GM23338 (cell line): Measurements from ENCODE around the gene NOVA2. TPM values are rescaled to one million over a fixed set of nuclear protein-coding genes. Genes with fewer than 3 reads are reported as not detected.

Experiments
- ATAC-seq: fragments of 200-7000 bp; cut with Tn5 transposase; 3 replicates; pipeline ENCODE4 v1.9.1; 2020
- DNase-seq: peaks from one replicate; pipeline ENCODE4 v3.0.0-alpha.2; 2015; ENCODE audit warnings: low spot score
- H2AFZ ChIP-seq: fragments of 200-600 bp; sonication (generic); 2 replicates; pipeline ENCODE4 v1.8.0; 2016; ENCODE audit warnings: antibody characterized with exemption, mild to moderate bottlenecking, moderate library complexity
- H3F3A ChIP-seq: fragments of 200-600 bp; sonication (generic); replicated peaks from 2 replicates; pipeline ENCODE4 v1.8.0; 2017; ENCODE audit warnings: antibody characterized with exemption, mixed run types, low read depth
- H3K27ac ChIP-seq: fragments of 200-600 bp; sonication (generic); 2 replicates; pipeline ENCODE4 v1.6.1; 2016; ENCODE audit warnings: low read depth
- H3K27me3 ChIP-seq: fragments of 200-600 bp; sonication (generic); 2 replicates; pipeline ENCODE4 v1.8.0; 2016; ENCODE audit warnings: mild to moderate bottlenecking, mixed run types, moderate library complexity; ENCODE audit not compliant: insufficient read depth
- H3K36me3 ChIP-seq: fragments of 200-600 bp; sonication (generic); 2 replicates; pipeline ENCODE4 v1.8.0; 2016; ENCODE audit warnings: mild to moderate bottlenecking; ENCODE audit not compliant: insufficient read depth
- H3K4me1 ChIP-seq: fragments of 200-600 bp; sonication (generic); 2 replicates; pipeline ENCODE4 v1.8.0; 2016; ENCODE audit warnings: mild to moderate bottlenecking, moderate library complexity; ENCODE audit not compliant: insufficient read depth
- H3K4me2 ChIP-seq: fragments of 200-600 bp; sonication (generic); 2 replicates; pipeline ENCODE4 v1.7.1; 2017; ENCODE audit warnings: mixed run types
- H3K4me3 ChIP-seq: fragments of 200-600 bp; sonication (generic); 2 replicates; pipeline ENCODE4 v1.6.1; 2016; ENCODE audit warnings: mixed run types
- H3K79me2 ChIP-seq: fragments of 200-600 bp; sonication (generic); replicated peaks from 2 replicates; pipeline ENCODE4 v1.8.0; 2017; ENCODE audit warnings: mild to moderate bottlenecking; ENCODE audit not compliant: insufficient read depth
- H3K9me2 ChIP-seq: fragments of 200-600 bp; sonication (generic); 2 replicates; pipeline ENCODE4 v1.8.0; 2017; ENCODE audit not compliant: insufficient read depth
- H4K20me1 ChIP-seq: fragments of 200-600 bp; sonication (generic); replicated peaks from 2 replicates; pipeline ENCODE4 v1.8.0; 2017; ENCODE audit warnings: mild to moderate bottlenecking; ENCODE audit not compliant: insufficient read depth
- H3K27ac Mint-ChIP-seq: 2 replicates; pipeline ENCODE4 v1.8.0; 2020; ENCODE audit warnings: inconsistent platforms, mild to moderate bottlenecking, moderate library complexity, mixed read lengths
- H3K27me3 Mint-ChIP-seq: 3 replicates; pipeline ENCODE4 v1.8.0; 2022; ENCODE audit warnings: low read depth, mild to moderate bottlenecking, moderate library complexity, mixed read lengths, inconsistent platforms; ENCODE audit not compliant: insufficient read depth, poor library complexity
- H3K36me3 Mint-ChIP-seq: 3 replicates; pipeline ENCODE4 v1.8.0; 2021; ENCODE audit warnings: low read depth, mild to moderate bottlenecking, inconsistent platforms, moderate library complexity, mixed read lengths
- H3K4me1 Mint-ChIP-seq: 3 replicates; pipeline ENCODE4 v1.8.0; 2020; ENCODE audit warnings: mild to moderate bottlenecking, inconsistent platforms, mixed read lengths
- H3K4me3 Mint-ChIP-seq: 3 replicates; pipeline ENCODE4 v1.8.0; 2021; ENCODE audit warnings: moderate library complexity, mild to moderate bottlenecking, inconsistent platforms, mixed read lengths
- H3K9me3 Mint-ChIP-seq: 3 replicates; pipeline ENCODE4 v1.8.0; 2020; ENCODE audit warnings: moderate library complexity, mild to moderate bottlenecking, inconsistent platforms, mixed read lengths
- CREB1 ChIP-seq: fragments of 250-450 bp; sonication (Bioruptor Pico); IDR thresholded peaks from 2 replicates; pipeline ENCODE4 v1.5.0; 2020; ENCODE audit warnings: low read depth, mild to moderate bottlenecking, moderate library complexity
- CTCF ChIP-seq, 2 experiments: fragments of 200-600 bp in 1 of 2; sonication (generic) in 1 of 2; conservative IDR thresholded peaks; 2 replicates each; pipeline versions ENCODE4 v1.5.1 to v1.6.1; 2016 to 2017; ENCODE audit warnings: antibody characterized with exemption in 2 of 2, low read depth in 2 of 2, mild to moderate bottlenecking in 2 of 2, moderate library complexity in 1 of 2
- ETS1 ChIP-seq: IDR thresholded peaks from 2 replicates; pipeline ENCODE4 v1.6.1; 2016; ENCODE audit warnings: antibody characterized with exemption
- EZH2 ChIP-seq: fragments of 200-600 bp; sonication (generic); IDR thresholded peaks from one replicate; pipeline ENCODE4 v1.8.0; 2017; ENCODE audit warnings: antibody characterized with exemption, mild to moderate bottlenecking, low read depth; ENCODE audit not compliant: unreplicated experiment
- EZH2phosphoT487 ChIP-seq: fragments of 200-600 bp; sonication (generic); IDR thresholded peaks from one replicate; pipeline ENCODE4 v1.8.1; 2018; ENCODE audit warnings: antibody characterized with exemption; ENCODE audit not compliant: unreplicated experiment
- JUNB ChIP-seq: IDR thresholded peaks from one replicate; pipeline ENCODE4 v1.6.1; 2016; ENCODE audit warnings: antibody characterized with exemption; ENCODE audit not compliant: unreplicated experiment
- NANOG ChIP-seq: IDR thresholded peaks from 2 replicates; pipeline ENCODE4 v1.6.1; 2016; ENCODE audit warnings: antibody characterized with exemption, borderline replicate concordance
- POLR2AphosphoS5 ChIP-seq: IDR thresholded peaks from 2 replicates; pipeline ENCODE4 v1.6.1; 2016; ENCODE audit warnings: antibody characterized with exemption, low read depth
- REST ChIP-seq: IDR thresholded peaks from one replicate; pipeline ENCODE4 v1.6.1; 2018; ENCODE audit warnings: antibody characterized with exemption; ENCODE audit not compliant: unreplicated experiment
- STAT1 ChIP-seq: IDR thresholded peaks from one replicate; pipeline ENCODE4 v1.6.1; 2016; ENCODE audit warnings: antibody characterized with exemption; ENCODE audit not compliant: unreplicated experiment
- ZNF331 ChIP-seq: fragments of 250-450 bp; sonication (Bioruptor Pico); IDR thresholded peaks from 2 replicates; pipeline ENCODE4 v1.5.0; 2020; ENCODE audit warnings: low read depth, mild to moderate bottlenecking, moderate library complexity
- ZNF462 ChIP-seq: fragments of 250-450 bp; sonication (Bioruptor Pico); IDR thresholded peaks from 2 replicates; pipeline ENCODE4 v1.5.0; 2020; ENCODE audit warnings: mild to moderate bottlenecking, moderate library complexity
- polyA plus RNA-seq: library from polyadenylated mRNA; unstranded; fragments of >200 nt; fragmentation: Nextera tagmentation; extraction: Ambion mirVana; gene quantifications from 2 replicates; pipeline ENCODE4 v1.2.1, GENCODE V29; 2016
- total RNA-seq: library from RNA; depleted of rRNA; stranded (reverse); fragments of >200 nt; shearing (Covaris generic); gene quantifications from 2 replicates; pipeline ENCODE4 v1.2.3, GENCODE V29; 2014

Gene NOVA2
- total and polyA plus RNA-seq, 2 experiments from 2014 or later: 5.1 to 13.7 TPM

- H3K9me2 ChIP-seq: no peaks in the 10 kb centered on the region
- H3K4me3 Mint-ChIP-seq: no peak overlapping the region
- peaks cover 5% of the 10 kb centered on the region; the same call in 1 of the 2 replicates for H3K4me1 ChIP-seq
- no peaks in the 10 kb centered on the region for H3K79me2 ChIP-seq
- H3K4me3 ChIP-seq: no peak overlapping the region
- peaks cover 10% of the 10 kb centered on the region for H3K4me1 Mint-ChIP-seq
- no peak overlapping the region for H3K27ac Mint-ChIP-seq
- H3K36me3 ChIP-seq: no peaks in the 10 kb centered on the region
- TF ChIP-seq CREB1 (CRISPR knock-in tag) (no peak), STAT1 (no peak), CTCF (conservative IDR thresholded peaks at IDR 0.05; ENCODE audit: low read depth in 2 of 2) (no peak), ZNF462 (CRISPR knock-in tag) (no peak), POLR2AphosphoS5 (no peak), JUNB (no peak), EZH2phosphoT487 (no peak), ETS1 (no peak), EZH2 (no peak), NANOG (no peak), REST (no peak), ZNF331 (CRISPR knock-in tag) (no peak)
- no peaks in the 10 kb centered on the region; the same call in 2 of the 3 replicates for H3K9me3 Mint-ChIP-seq
- H3K27me3 ChIP-seq: no peaks in the 10 kb centered on the region
- peak; percentile 49 for ATAC-seq
- no peaks in the 10 kb centered on the region for H4K20me1 ChIP-seq
- H3K36me3 Mint-ChIP-seq: no peaks in the 10 kb centered on the region; the same call in 2 of the 3 replicates
- no peak for DNase-seq
- H3K27me3 Mint-ChIP-seq: peaks cover 4% of the 10 kb centered on the region
- H3F3A ChIP-seq: peaks cover 5% of the 10 kb centered on the region; the same call in 1 of the 2 replicates
- no peak overlapping the region for H2AFZ ChIP-seq
- no peak overlapping the region for H3K4me2 ChIP-seq
- H3K27ac ChIP-seq: no peak overlapping the region
Observed at GRCh38 chr19:45985321-45985720, 11.7 kb upstream of the NOVA2 start.
